ENCODE measurements around the gene ELANE.

ELANE gene

DNA sequence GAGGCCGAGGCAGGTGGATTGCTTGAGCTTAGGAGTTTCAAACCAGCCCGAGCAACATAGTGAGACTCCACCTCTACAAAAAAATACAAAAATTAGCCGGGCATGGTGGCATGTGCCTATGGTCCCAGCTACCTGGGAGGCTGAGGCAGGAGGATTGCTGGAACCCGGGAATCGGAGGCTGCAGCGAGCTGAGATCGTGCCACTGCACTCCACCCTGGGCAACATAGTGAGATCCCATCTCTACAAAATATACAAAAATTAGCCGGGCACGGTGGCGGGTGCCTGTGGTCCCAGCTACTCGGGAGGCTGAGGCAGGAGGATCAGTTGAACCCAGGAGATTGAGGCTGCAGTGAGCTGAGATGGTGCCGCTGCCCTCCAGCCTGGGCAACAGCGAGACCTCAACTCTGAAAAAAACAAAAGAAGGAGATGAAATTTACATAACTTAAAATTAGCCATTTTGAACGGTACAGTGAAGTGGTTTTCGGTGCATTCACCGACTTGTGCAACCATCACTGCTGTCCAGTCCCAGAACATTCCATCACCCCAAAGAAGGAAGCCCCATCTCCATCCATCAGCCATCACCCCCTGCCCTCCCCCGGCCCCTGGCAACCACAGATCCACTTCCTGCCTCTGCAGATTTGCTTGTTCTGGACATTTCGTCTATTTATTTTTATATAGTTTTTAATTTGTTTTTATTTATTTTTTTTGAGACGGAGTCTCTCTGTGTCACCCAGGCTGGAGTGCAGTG lies 26.0 kb upstream of the ELANE start:
- no peak for DNase-seq (ENCODE audit: low spot score)
- TF ChIP-seq, protein P1, sequence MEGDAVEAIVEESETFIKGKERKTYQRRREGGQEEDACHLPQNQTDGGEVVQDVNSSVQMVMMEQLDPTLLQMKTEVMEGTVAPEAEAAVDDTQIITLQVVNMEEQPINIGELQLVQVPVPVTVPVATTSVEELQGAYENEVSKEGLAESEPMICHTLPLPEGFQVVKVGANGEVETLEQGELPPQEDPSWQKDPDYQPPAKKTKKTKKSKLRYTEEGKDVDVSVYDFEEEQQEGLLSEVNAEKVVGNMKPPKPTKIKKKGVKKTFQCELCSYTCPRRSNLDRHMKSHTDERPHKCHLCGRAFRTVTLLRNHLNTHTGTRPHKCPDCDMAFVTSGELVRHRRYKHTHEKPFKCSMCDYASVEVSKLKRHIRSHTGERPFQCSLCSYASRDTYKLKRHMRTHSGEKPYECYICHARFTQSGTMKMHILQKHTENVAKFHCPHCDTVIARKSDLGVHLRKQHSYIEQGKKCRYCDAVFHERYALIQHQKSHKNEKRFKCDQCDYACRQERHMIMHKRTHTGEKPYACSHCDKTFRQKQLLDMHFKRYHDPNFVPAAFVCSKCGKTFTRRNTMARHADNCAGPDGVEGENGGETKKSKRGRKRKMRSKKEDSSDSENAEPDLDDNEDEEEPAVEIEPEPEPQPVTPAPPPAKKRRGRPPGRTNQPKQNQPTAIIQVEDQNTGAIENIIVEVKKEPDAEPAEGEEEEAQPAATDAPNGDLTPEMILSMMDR (IDR thresholded peaks at IDR 0.05; ENCODE audit: extremely low read depth, missing control alignments) = no peak

DNA sequence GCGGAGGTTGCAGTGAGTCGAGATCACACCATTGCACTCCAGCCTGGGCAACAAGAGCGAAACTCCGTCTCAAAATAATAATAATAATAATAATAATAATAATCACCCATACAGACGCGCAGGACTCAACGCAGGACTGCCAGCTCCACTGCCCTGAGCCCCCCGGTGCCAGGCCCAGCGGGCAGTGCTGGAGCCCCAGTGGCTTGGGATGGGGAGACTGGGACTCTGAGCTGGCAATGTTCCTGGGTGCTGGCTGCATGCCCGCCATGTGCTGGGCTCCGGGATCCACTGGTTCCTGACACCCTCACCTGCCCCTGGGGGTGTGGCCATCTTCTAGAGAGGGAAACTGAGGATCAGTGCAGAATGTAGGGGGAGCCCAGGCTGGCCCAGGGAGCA lies 24.8 kb upstream of the ELANE start:
- TF ChIP-seq, protein P1 (IDR thresholded peaks at IDR 0.05; ENCODE audit: extremely low read depth, missing control alignments) = no peak
- no peak for DNase-seq (ENCODE audit: low spot score)

DNA sequence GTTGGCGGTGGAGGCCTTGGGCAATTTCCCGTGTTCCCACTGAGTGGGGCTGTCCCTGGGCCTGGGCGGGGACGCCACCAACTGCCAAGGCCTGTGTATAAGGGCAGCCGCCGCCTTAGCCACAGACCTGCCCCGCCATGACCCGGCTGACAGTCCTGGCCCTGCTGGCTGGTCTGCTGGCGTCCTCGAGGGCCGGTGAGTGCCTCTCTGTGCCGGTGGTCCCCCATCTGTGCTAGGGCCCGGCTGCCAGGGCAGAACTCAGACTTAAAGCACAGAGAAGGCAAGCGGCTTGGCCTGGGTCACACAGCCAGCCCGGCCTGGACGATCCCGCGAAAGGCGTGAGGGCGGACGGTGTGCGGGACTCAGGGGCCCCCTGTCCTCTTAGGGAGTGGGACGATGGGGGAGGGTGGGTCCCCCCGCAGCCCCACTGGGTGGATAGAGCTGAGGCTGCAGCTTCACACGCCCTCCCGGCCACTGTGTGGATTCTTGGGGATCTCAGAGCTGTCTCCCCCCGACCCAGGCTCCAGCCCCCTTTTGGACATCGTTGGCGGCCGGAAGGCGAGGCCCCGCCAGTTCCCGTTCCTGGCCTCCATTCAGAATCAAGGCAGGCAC lies 24.3 kb upstream of the ELANE start, which contains the start of gene AZU1:
Gene AZU1, plus strand, starts transcription at position 128 of the 612 bp plus-strand sequence. Its CDS starts 10 bp downstream, at position 138.
- TF ChIP-seq, protein P1 (IDR thresholded peaks at IDR 0.05; ENCODE audit: extremely low read depth, missing control alignments) = no peak
- DNase-seq (ENCODE audit: low spot score) = no peak

DNA sequence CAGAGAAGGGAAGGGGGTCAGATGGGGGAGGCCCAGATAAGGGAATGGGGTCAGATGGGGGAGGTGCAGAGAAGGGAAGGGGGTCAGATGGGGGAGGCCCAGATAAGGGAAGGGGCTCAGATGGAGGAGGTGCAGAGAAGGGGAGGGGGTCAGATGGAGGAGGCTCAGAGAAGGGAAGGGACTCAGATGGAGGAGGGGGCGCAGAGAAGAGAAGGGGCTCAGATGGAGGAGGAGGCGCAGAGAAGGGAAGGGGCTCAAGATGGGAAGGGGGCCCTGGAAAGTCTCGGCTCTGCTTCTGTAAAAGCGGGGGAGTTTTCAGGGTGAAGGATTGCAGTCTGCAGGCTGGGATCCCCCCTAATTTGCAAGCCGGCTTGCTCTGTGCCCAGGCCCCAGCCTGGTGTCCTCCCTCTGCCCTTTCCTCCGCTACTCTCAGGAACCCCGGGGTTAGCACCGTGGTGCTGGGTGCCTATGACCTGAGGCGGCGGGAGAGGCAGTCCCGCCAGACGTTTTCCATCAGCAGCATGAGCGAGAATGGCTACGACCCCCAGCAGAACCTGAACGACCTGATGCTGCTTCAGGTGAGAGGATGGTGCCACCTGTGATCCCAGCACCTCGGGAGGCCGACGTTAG lies 22.9 kb upstream of the ELANE start:
- TF ChIP-seq, protein P1 (IDR thresholded peaks at IDR 0.05; ENCODE audit: extremely low read depth, missing control alignments) = no peak
- DNase-seq (ENCODE audit: low spot score) = no peak

DNA sequence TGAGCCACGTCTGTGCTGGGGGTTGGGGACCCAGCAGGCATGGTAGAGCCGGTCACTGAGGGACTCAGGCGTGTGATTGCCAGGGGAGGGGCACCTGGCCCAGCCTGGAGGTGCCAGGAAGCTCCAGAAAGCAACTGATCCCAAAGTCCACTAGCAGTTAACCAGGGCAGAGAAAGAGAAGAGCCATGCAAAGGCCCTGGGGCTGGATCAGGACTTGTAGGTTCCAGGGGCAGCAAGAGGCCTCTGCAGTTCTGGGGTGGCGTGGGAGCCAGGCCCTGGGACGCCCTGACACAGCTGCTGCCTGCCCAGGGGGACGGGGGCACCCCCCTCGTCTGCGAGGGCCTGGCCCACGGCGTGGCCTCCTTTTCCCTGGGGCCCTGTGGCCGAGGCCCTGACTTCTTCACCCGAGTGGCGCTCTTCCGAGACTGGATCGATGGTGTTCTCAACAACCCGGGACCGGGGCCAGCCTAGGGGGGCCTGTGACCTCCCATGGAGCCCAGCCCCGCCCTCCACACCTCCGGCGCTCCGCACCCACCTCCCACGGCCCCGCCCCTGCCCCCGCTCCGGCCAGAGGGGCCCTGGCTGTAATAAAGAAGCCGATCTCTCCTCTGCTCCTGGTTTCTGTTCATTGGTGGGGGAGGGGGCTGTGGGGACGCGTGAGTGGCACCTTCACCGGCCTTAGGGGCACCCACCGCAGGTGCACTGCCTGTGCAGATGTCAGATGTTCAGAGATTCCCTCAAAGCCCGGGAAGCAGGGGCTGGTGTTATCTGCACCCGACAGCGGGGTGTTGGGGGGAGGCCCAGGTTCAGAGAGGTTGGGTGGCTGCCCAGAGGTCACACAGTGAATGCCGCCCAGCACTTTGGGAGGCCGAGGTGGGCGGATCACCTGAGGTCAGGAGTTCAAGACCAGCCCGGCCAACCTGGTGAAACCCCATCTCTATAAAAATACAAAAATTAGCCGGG lies 20.4 kb upstream of the ELANE start:
- TF ChIP-seq, protein P1 (IDR thresholded peaks at IDR 0.05; ENCODE audit: extremely low read depth, missing control alignments) = no peak
- DNase-seq (ENCODE audit: low spot score) = no peak

DNA sequence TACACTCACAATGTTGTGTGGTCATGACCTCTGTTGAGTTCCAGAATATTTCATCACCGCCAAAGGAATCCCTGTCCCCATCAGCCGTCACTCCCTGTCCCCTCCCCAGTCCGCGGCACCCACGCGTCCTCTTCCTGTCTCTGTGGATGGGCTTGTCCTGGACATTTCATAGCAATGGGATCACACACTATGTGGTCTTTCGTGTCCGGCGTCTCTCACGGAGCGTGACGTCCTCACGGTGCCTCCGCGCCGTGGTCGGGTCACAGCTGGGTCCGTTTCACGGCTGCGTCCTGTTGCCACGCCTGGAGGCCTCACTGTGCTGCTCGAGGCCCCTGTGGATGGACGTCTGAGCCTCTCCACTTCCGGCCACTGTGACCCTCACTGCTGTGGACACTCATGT lies 17.9 kb upstream of the ELANE start:
- TF ChIP-seq, protein P1 (IDR thresholded peaks at IDR 0.05; ENCODE audit: extremely low read depth, missing control alignments) = no peak
- DNase-seq (ENCODE audit: low spot score) = no peak

Data from GM20000 (cell line).